ENCODE data around the gene FTO. TPM values are rescaled to one million over a fixed set of nuclear protein-coding genes. Genes with fewer than 3 reads are reported as not detected.

FTO gene
- total RNA-seq, 1 donor from 2014 or later: 70.5 TPM

DNA sequence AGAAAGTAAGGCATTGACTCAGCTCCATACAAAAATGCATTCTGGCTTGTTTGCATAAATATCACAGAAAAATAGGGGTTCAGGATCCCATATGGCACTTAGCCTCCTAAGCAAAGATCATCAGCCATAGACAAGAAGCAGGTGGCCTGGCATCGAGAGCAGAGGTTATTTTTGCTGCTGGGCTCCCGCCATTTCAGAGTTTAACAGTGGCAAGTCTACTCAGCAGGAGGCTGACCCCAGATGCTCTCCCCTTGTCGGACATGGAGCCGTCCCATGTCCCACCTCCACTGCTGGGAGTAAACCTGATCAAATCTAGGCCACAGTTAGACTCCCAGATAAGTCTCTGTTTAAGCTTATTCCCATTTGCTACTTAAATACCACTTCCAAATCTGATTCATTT is 269.1 kb downstream of the FTO start:
- H3K27ac ChIP-seq: no peak overlapping the region
- TF ChIP-seq POLR2AphosphoS5 (IDR thresholded peaks at IDR 0.05; ENCODE audit: insufficient read depth in 1 of 2, low read depth in 1 of 2) (no peak), POLR2A (IDR thresholded peaks at IDR 0.05) (no peak)
- TF ChIP-seq, protein P1, sequence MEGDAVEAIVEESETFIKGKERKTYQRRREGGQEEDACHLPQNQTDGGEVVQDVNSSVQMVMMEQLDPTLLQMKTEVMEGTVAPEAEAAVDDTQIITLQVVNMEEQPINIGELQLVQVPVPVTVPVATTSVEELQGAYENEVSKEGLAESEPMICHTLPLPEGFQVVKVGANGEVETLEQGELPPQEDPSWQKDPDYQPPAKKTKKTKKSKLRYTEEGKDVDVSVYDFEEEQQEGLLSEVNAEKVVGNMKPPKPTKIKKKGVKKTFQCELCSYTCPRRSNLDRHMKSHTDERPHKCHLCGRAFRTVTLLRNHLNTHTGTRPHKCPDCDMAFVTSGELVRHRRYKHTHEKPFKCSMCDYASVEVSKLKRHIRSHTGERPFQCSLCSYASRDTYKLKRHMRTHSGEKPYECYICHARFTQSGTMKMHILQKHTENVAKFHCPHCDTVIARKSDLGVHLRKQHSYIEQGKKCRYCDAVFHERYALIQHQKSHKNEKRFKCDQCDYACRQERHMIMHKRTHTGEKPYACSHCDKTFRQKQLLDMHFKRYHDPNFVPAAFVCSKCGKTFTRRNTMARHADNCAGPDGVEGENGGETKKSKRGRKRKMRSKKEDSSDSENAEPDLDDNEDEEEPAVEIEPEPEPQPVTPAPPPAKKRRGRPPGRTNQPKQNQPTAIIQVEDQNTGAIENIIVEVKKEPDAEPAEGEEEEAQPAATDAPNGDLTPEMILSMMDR (IDR thresholded peaks at IDR 0.05): no peak
- H3K36me3 ChIP-seq: no peaks in the 10 kb centered on the region
- H3K4me3 ChIP-seq: no peak overlapping the region
- intact Hi-C loops (cut with DNase I): no loop called here
- DNase-seq (ENCODE audit: extremely low spot score in 2 of 2): no peak
- H3K27me3 ChIP-seq: no peaks in the 10 kb centered on the region
- no peaks in the 10 kb centered on the region for H3K9me3 ChIP-seq
- no peaks in the 10 kb centered on the region for H3K4me1 ChIP-seq

DNA sequence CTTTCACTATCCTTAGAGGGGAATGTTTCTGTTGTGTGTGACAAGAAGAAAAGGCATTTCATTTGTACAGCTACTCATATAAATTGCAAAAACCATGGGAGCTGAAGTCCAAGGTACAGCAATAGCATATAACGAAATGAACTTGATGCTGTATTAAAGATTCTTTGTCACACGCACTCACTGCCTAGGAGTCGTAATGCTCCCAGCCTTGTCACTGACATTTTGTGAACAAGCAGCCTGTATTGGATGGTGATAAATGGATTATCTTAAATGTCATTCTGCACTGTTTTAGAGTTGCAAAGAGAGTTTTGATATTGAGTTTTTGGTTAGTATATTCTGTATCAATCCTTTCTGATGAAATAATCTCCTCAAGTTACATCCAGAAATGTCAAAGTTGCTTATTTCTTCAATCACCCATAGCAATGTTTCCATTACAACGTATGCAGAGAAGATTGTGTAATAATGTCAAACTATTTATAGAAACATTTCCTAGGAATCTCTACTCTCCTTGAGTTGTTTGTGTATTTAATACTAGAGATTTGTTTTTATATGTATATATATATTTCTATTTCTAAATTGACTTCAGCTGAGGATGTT is 270.6 kb downstream of the FTO start:
- Histone ChIP-seq H3K9me3 (no peaks in the 10 kb centered on the region), H3K4me1 (no peaks in the 10 kb centered on the region), H3K27ac (no peak overlapping the region), H3K36me3 (no peaks in the 10 kb centered on the region), H3K4me3 (no peak overlapping the region), H3K27me3 (no peaks in the 10 kb centered on the region)
- TF ChIP-seq, protein P1 (IDR thresholded peaks at IDR 0.05): no peak
- TF ChIP-seq POLR2AphosphoS5 (IDR thresholded peaks at IDR 0.05; ENCODE audit: insufficient read depth in 1 of 2, low read depth in 1 of 2) (no peak), POLR2A (IDR thresholded peaks at IDR 0.05) (no peak)
- DNase-seq (ENCODE audit: extremely low spot score in 2 of 2): no peak
- intact Hi-C loops (cut with DNase I): no loop called here

DNA sequence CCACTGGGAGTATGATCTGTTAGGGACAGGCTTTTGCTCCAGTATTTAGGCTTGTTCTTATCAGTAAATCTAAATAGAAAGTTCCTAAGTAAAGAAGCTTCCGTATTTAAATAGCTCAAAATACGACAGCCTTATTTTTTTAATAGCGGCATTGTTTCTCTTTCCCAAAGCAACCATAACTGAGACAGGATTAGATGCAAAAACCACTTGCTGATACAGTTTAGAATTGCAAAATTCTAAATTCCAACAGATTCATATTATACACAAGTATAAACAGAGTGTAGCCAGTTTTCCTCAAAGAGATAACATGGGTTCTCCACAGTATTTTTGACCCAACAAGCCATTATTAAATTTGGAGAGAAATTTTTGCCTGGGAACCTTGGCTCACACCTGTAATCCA is 276.7 kb downstream of the FTO start:
- intact Hi-C loops (cut with DNase I): no loop called here
- no peak overlapping the region for H3K4me3 ChIP-seq
- DNase-seq (ENCODE audit: extremely low spot score in 2 of 2): no peak
- no peaks in the 10 kb centered on the region for H3K4me1 ChIP-seq
- H3K27ac ChIP-seq: no peak overlapping the region
- no peaks in the 10 kb centered on the region for H3K9me3 ChIP-seq
- H3K27me3 ChIP-seq: no peaks in the 10 kb centered on the region
- no peaks in the 10 kb centered on the region for H3K36me3 ChIP-seq
- TF ChIP-seq, protein P1 (IDR thresholded peaks at IDR 0.05): no peak
- TF ChIP-seq POLR2AphosphoS5 (IDR thresholded peaks at IDR 0.05; ENCODE audit: insufficient read depth in 1 of 2, low read depth in 1 of 2) (no peak), POLR2A (IDR thresholded peaks at IDR 0.05) (no peak)

DNA sequence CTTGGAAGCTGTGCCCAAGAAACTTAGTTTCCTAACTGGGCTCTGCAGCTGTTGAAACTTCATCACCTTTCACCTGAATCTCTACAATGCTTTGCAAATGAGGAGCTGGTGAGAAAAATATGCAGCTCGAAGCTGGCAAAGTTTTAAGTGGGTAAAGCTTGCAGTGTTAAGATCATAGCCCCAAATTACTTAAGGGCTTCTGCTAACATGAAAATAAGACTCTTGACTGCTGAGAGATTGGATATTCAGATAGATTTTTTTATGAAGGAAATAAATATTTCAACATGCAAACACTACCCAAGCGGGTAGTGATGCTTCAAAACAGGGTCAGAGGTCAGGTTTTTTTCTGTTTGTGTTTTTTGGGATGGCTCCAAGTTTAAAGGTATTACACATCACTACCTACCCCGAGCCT is 278.7 kb downstream of the FTO start:
- Histone ChIP-seq H3K36me3 (no peaks in the 10 kb centered on the region), H3K9me3 (no peaks in the 10 kb centered on the region), H3K27me3 (no peaks in the 10 kb centered on the region), H3K27ac (no peak overlapping the region), H3K4me3 (no peak overlapping the region), H3K4me1 (no peaks in the 10 kb centered on the region)
- TF ChIP-seq POLR2AphosphoS5 (IDR thresholded peaks at IDR 0.05; ENCODE audit: insufficient read depth in 1 of 2, low read depth in 1 of 2): no peak
- TF ChIP-seq, protein P1 (IDR thresholded peaks at IDR 0.05): no peak
- no peak for TF ChIP-seq POLR2A (IDR thresholded peaks at IDR 0.05)
- intact Hi-C loops (cut with DNase I): no loop called here
- DNase-seq (ENCODE audit: extremely low spot score in 2 of 2): no peak

DNA sequence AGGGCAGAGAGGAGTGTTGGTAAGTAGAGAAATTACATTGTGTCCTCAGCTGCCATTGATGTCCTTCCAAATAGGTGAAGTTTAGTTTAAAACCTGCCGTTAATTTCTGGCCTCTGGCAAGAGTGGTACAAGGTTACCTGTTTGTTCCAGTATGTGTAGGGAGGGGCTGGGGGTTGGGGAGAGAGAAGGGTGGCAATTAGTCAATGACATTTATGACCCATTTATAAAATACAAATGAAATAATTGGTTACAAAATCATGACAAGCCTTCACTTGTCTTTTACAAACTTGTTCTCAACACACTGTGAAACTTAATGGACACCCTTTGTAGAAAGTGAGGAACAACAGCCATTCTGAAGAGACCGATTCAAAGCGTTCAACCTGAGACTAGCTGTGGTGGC is 281.0 kb downstream of the FTO start:
- peak overlapping the region; percentile 24 for H3K27ac ChIP-seq
- no peaks in the 10 kb centered on the region for H3K9me3 ChIP-seq
- intact Hi-C loops (cut with DNase I): no loop called here
- no peaks in the 10 kb centered on the region for H3K27me3 ChIP-seq
- no peak for DNase-seq (ENCODE audit: extremely low spot score in 2 of 2)
- H3K36me3 ChIP-seq: no peaks in the 10 kb centered on the region
- TF ChIP-seq POLR2AphosphoS5 (IDR thresholded peaks at IDR 0.05; ENCODE audit: insufficient read depth in 1 of 2, low read depth in 1 of 2): peak in 1 of 2 donors; percentile 48
- TF ChIP-seq, protein P1 (IDR thresholded peaks at IDR 0.05): no peak
- no peak for TF ChIP-seq POLR2A (IDR thresholded peaks at IDR 0.05)
- H3K4me1 ChIP-seq: peaks cover 11% of the 10 kb centered on the region
- no peak overlapping the region for H3K4me3 ChIP-seq
